C4-2B (cell line): ENCODE results near the gene PIK3R4.

Experiments used
- H3K27ac ChIP-seq: fragments of 450-650 bp; 2 replicates; pipeline ENCODE4 v1.5.1; 2017
- ZFX ChIP-seq: fragments of 450-650 bp; IDR thresholded peaks from 2 replicates; pipeline ENCODE4 v1.6.1; 2017
- TF ChIP-seq, protein P1 (sequence below): fragments of 450-650 bp; conservative IDR thresholded peaks from 2 replicates; pipeline ENCODE4 v1.5.1; 2017; ENCODE audit warnings: mild to moderate bottlenecking

Gene PIK3R4

DNA sequence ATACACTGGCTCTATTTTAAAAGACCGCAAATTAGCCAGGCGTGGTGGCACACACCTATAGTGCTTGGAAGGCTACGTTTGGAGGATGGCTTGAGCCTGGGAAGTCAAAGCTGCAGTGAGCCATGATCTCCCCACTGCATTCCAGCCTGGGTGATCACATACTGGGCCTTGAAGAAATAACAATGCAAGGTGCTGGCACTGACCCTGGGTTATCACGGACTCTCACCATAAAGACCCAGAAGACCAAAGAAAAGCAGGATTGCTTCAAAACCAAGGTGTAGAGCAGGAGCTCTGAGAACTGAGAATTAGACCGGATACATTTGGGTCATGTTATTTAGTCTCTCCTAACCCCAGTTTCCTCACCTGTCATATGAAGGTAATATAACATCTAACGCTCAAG lies 14.8 kb downstream of the PIK3R4 start:
- no peak overlapping the region for H3K27ac ChIP-seq
- TF ChIP-seq, protein P1, sequence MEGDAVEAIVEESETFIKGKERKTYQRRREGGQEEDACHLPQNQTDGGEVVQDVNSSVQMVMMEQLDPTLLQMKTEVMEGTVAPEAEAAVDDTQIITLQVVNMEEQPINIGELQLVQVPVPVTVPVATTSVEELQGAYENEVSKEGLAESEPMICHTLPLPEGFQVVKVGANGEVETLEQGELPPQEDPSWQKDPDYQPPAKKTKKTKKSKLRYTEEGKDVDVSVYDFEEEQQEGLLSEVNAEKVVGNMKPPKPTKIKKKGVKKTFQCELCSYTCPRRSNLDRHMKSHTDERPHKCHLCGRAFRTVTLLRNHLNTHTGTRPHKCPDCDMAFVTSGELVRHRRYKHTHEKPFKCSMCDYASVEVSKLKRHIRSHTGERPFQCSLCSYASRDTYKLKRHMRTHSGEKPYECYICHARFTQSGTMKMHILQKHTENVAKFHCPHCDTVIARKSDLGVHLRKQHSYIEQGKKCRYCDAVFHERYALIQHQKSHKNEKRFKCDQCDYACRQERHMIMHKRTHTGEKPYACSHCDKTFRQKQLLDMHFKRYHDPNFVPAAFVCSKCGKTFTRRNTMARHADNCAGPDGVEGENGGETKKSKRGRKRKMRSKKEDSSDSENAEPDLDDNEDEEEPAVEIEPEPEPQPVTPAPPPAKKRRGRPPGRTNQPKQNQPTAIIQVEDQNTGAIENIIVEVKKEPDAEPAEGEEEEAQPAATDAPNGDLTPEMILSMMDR = no peak
- no peak for TF ChIP-seq ZFX

DNA sequence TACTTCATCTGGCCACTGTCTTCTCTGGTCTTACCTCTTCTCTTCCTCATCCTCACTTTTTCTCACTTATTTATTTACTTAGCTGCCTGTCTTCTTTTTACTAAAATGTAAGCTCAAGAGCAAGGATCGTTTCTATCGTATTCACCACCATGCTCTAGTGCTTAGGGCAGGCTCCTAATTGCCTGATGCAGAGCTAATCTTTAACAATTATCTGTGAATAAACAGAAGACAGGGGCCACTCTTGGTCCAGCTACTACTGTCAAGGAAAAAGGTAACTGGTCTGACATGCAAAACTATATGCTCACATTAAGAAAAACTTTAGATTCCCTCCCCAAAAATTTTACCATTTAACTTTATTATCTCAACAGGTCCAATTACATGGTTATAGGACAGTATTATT lies 17.5 kb downstream of the PIK3R4 start:
- TF ChIP-seq ZFX = no peak
- no peak overlapping the region for H3K27ac ChIP-seq

DNA sequence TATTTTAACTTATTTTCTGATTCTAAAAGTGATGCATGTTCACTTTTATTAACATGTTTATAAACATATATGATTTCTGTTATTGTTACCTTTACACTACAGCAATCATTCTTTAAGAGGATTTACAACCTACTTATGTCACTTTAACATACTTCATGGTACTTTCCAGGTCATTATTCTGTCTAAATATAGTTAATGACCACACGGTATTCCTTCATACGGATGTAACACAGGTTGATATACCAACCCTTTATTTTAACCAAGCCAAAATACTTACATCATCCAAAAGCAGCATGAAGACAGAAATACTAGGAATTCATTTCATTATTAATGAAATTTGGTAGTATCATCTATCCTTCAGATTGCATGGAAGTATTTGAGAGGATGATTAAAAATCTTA lies 18.6 kb downstream of the PIK3R4 start:
- H3K27ac ChIP-seq = no peak overlapping the region
- TF ChIP-seq, protein P1 = no peak

DNA sequence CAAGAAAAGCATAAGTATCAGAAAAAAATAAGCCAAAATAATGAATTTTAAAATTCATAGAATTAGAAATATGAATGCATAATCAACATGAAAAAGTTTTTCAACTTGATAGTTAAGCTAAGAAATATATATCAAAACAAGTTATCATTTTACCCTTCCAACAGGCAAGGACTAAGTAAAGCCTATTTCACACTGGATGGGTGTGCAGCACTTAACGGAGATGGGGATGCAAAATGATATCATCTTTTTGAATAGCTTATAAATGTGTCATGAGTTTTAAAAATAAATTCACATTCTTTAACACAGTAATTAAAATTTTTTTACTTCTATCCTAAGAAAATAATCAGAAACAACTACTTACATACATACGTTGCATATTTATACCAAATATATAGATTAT lies 20.9 kb downstream of the PIK3R4 start:
- no peak for TF ChIP-seq ZFX

DNA sequence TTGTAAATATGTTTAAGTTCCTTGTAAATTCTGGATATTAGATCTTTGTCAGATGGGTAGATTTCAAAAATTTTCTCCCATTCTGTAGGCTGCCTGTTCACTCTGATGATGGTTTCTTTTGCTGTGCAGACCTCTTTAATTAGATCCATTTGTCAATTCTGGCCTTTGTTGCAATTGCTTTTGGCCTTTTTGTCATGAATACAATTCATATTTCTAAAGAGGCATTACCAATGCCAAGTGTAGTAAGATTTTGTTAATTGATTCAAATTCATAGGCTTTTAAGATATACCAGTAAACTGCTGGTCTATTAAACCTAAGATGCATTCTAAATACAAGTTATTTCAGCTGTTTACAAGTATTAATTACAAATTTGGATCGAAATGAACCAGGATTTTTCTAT lies 31.0 kb downstream of the PIK3R4 start:
- no peak overlapping the region for H3K27ac ChIP-seq
- TF ChIP-seq, protein P1 = no peak
- no peak for TF ChIP-seq ZFX

More for the DNA sequence above, 20.9 kb downstream of the PIK3R4 start:
- H3K27ac ChIP-seq = no peak overlapping the region

DNA sequence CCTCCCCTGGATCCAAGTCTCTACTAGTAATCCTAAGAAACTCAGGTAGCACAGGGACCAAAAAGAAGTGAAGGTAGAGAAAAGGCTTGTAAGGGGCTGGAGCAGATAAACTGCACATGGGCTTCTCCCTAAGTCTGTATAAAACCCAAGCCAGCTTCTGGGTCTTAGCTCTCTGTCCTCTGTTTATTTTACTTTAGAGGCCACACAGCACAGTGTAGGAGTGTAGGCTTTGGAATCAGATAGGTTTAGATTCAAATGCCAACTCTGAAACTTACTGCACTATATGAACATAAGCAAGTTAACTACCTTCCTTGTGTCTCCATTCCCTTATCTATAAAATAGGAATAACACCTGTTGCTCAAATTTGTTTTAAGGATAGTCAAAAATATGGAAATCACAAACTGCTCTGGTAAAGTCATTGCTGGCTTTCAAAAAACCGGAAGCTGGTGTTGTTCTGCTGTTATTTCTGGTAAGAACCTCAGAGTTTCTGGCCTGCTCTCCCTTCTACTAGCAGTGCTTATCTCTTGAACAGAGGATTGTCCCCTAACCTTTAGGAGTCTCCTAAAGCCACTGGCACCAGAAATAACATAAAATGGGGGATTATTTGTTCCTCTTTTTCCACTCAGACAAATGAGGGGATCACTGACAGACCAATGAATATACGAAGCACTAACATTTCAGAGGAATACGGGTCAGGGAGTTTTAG lies 33.8 kb downstream of the PIK3R4 start:
- TF ChIP-seq, protein P1 = no peak
- no peak for TF ChIP-seq ZFX
- H3K27ac ChIP-seq = no peak overlapping the region

DNA sequence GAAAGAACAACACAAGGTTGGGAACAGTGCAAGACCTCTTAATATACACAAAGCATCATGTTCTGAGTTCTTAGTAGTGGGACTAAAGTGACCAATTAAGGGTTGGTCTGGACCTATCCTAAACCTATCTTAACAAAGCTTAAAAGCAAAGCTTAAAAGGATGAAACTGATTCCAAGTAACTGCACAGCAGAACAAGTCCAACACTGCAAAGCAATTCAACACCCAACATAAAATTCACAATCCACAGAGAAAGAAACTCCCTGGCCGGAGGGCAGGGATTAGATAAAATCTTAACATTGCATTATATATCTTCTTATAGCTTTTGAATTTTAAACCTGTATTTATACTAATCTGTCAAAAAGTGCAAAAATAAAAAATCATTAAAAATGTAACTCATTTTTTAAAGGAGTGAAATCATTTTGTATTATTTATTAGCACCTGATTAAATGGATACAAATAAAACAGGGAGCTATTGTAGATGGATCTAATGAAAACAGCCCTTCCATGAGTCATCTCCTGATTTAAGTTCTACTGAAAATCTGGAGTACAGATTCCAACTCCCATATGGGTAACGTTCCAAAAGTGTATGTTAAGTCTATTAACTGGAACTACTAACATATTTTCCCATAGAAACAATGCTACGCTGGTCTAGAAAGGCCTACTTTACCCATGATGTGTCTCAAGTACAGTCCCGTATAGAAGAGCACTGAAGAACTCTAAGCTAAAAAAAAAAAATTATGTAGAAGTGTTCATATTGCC lies 34.9 kb downstream of the PIK3R4 start:
- TF ChIP-seq, protein P1 = no peak
- no peak for TF ChIP-seq ZFX
- H3K27ac ChIP-seq = no peak overlapping the region

DNA sequence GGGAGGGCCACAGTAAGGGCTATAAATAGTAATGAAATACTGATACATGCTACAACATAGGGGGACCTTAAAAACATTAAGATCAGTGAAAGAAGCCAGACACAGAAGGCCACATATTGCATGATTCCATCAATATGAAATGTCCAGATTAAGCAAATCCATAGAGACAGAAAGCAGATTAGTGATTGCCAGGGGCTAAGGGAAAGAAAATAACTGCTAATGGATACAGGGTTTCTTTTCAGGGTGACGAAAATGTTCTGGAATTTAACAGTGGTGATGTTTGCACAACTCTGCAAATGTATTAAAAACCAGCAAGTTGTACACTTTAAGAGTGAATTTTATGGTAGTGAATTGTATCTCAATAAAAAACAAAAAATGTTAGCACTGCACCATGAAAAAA lies 37.0 kb downstream of the PIK3R4 start:
- H3K27ac ChIP-seq = no peak overlapping the region
- TF ChIP-seq, protein P1 = no peak
- no peak for TF ChIP-seq ZFX
